Astrocyte (in vitro differentiated cells and primary cell): ENCODE measurements around the gene FOXF1.

Experiments
- CTCF ChIP-seq: IDR thresholded peaks from 2 replicates; pipeline ENCODE4 v1.5.1; 2011; ENCODE audit warnings: low read depth, mild to moderate bottlenecking, inconsistent platforms, low read length, moderate library complexity; ENCODE audit not compliant: insufficient read depth
- EZH2 ChIP-seq: IDR thresholded peaks from 2 replicates; pipeline ENCODE4 v1.6.1; 2012; ENCODE audit warnings: mild to moderate bottlenecking, low read length, inconsistent platforms; ENCODE audit not compliant: insufficient read depth

GRCh38 chr16:86504315-86505184 is 5.8 kb upstream of the FOXF1 start:
- TF ChIP-seq EZH2 (no peak), CTCF (no peak)
